Peyer's patch (tissue), 4 donors: ENCODE data around the gene MYO9B.

ENCODE experiments used
- POLR2A ChIP-seq, 2 donors: fragments of 450-650 bp; IDR thresholded peaks; one replicate each; pipeline ENCODE4 v1.5.1; 2017; ENCODE audit warnings: antibody characterized with exemption in 2 of 2, mild to moderate bottlenecking in 2 of 2, moderate library complexity in 2 of 2
- TF ChIP-seq, protein P1 (sequence below), 6 experiments: fragments of 450-650 bp in 4 of 6; fragments of 200-600 bp in 2 of 6; sonication (generic) in 1 of 6; IDR thresholded peaks; one replicate each; pipeline ENCODE4 v1.5.1; 2017 to 2019; ENCODE audit warnings: antibody characterized with exemption in 6 of 6, mild to moderate bottlenecking in 3 of 6, moderate library complexity in 1 of 6

GRCh38 chr19:17246681-17247425 is 171.3 kb downstream of the MYO9B start:
- peak; percentile 9 to 27 for TF ChIP-seq POLR2A (IDR thresholded peaks at IDR 0.05)
- TF ChIP-seq, protein P1, sequence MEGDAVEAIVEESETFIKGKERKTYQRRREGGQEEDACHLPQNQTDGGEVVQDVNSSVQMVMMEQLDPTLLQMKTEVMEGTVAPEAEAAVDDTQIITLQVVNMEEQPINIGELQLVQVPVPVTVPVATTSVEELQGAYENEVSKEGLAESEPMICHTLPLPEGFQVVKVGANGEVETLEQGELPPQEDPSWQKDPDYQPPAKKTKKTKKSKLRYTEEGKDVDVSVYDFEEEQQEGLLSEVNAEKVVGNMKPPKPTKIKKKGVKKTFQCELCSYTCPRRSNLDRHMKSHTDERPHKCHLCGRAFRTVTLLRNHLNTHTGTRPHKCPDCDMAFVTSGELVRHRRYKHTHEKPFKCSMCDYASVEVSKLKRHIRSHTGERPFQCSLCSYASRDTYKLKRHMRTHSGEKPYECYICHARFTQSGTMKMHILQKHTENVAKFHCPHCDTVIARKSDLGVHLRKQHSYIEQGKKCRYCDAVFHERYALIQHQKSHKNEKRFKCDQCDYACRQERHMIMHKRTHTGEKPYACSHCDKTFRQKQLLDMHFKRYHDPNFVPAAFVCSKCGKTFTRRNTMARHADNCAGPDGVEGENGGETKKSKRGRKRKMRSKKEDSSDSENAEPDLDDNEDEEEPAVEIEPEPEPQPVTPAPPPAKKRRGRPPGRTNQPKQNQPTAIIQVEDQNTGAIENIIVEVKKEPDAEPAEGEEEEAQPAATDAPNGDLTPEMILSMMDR (IDR thresholded peaks at IDR 0.05) = no peak
